NCI-H2227 treated with DMSO at 0.1 percent for 48 hours (cell line): Measurements from ENCODE around the gene SLC35G1.

Experiments
- DNase-seq: peaks from one replicate; lab custom pipeline; 2025; lab: John Stamatoyannopoulos, UW

Gene SLC35G1

GRCh38 chr10:93879273-93879672 lies 14.5 kb upstream of the SLC35G1 start:
- no peak for DNase-seq

- DNase-seq = no peak
Observed at GRCh38 chr10:93894516-93895378, 969 bp downstream of the SLC35G1 start.

GRCh38 chr10:93897070-93897780 lies 3.4 kb downstream of the SLC35G1 start:
- DNase-seq = no peak

- no peak for DNase-seq
Observed at GRCh38 chr10:93899109-93899508, 5.3 kb downstream of the SLC35G1 start.

GRCh38 chr10:93903051-93903450 lies 9.3 kb downstream of the SLC35G1 start:
- no peak for DNase-seq

- DNase-seq = no peak
Observed at GRCh38 chr10:93904901-93905300, 11.1 kb downstream of the SLC35G1 start.

GRCh38 chr10:93907059-93907458 lies 13.3 kb downstream of the SLC35G1 start:
- DNase-seq = no peak

- no peak for DNase-seq
Observed at GRCh38 chr10:93911866-93912265, 18.1 kb downstream of the SLC35G1 start.

GRCh38 chr10:93912444-93912843 lies 18.7 kb downstream of the SLC35G1 start:
- no peak for DNase-seq

- no peak for DNase-seq
Observed at GRCh38 chr10:93913706-93914105, 19.9 kb downstream of the SLC35G1 start.

- DNase-seq = peak; percentile 62
Observed at GRCh38 chr10:93915598-93915997, 21.8 kb downstream of the SLC35G1 start.

GRCh38 chr10:93916257-93917063 lies 22.7 kb downstream of the SLC35G1 start:
- peak; percentile 63 for DNase-seq

GRCh38 chr10:93917064-93917391 lies 23.2 kb downstream of the SLC35G1 start:
- DNase-seq = no peak

GRCh38 chr10:93917821-93918220 lies 24.0 kb downstream of the SLC35G1 start:
- DNase-seq = no peak

GRCh38 chr10:93921338-93921737 lies 27.6 kb downstream of the SLC35G1 start:
- no peak for DNase-seq

- no peak for DNase-seq
Observed at GRCh38 chr10:93926613-93927012, 32.8 kb downstream of the SLC35G1 start.

- no peak for DNase-seq
Observed at GRCh38 chr10:93938140-93938539, 44.4 kb downstream of the SLC35G1 start.

GRCh38 chr10:93940881-93941280 lies 47.1 kb downstream of the SLC35G1 start:
- no peak for DNase-seq

- no peak for DNase-seq
Observed at GRCh38 chr10:93941606-93942005, 47.8 kb downstream of the SLC35G1 start.

- DNase-seq = no peak
Observed at GRCh38 chr10:93945819-93946218, 52.0 kb downstream of the SLC35G1 start.

- DNase-seq = no peak
Observed at GRCh38 chr10:93947055-93947454, 53.3 kb downstream of the SLC35G1 start.

- no peak for DNase-seq
Observed at GRCh38 chr10:93947524-93947923, 53.7 kb downstream of the SLC35G1 start.

GRCh38 chr10:93951905-93952304 lies 58.1 kb downstream of the SLC35G1 start:
- DNase-seq = no peak
